PFSK-1 (cell line): ENCODE data around the gene NSMCE4A.

Source experiments
- FOXP2 ChIP-seq: optimal IDR thresholded peaks from 2 replicates; pipeline ENCODE3; 2011; ENCODE audit warnings: borderline replicate concordance, control low read depth, inconsistent platforms; ENCODE audit not compliant: insufficient read depth; ENCODE audit errors: extremely low read length, extremely low read depth
- POLR2AphosphoS5 ChIP-seq: IDR thresholded peaks from 2 replicates; pipeline ENCODE4 v1.6.1; 2012; ENCODE audit warnings: low read depth, mild to moderate bottlenecking, control low read depth, low read length, moderate library complexity
- REST ChIP-seq, 2 experiments: IDR thresholded peaks; 2 replicates each; pipeline versions ENCODE4 v1.6.1 to v1.8.0; 2011 to 2012; ENCODE audit warnings: low read depth in 2 of 2, low read length in 2 of 2, control low read depth in 1 of 2, inconsistent platforms in 1 of 2, mild to moderate bottlenecking in 1 of 2, moderate library complexity in 1 of 2; ENCODE audit not compliant: insufficient read depth in 1 of 2
- TAF1 ChIP-seq: IDR thresholded peaks from 2 replicates; pipeline ENCODE4 v1.6.1; 2012; ENCODE audit warnings: low read length, control low read depth, borderline replicate concordance; ENCODE audit not compliant: insufficient read depth

- TF ChIP-seq POLR2AphosphoS5: no peak
- TF ChIP-seq REST (IDR thresholded peaks at IDR 0.05; ENCODE audit: insufficient read depth in 1 of 2, low read depth in 2 of 2, low read length in 2 of 2): no peak
- no peak for TF ChIP-seq TAF1
- no peak for TF ChIP-seq FOXP2
Observed at GRCh38 chr10:121981346-121981745, 6.3 kb upstream of the NSMCE4A start.
